PC-9 (cell line): ENCODE data around the gene PRPF40A. TPM values are rescaled to one million over a fixed set of nuclear protein-coding genes. Genes with fewer than 3 reads are reported as not detected.

Source experiments
- BruUV-seq: library from RNA; stranded (reverse); fragments of 400-500 nt; replicated peaks from 2 replicates; lab custom pipeline; 2021; lab: Mats Ljungman, UMichigan
- CTCF ChIA-PET: fragments of 300-600 bp; sonication (Branson Sonifier 250); formaldehyde crosslinking; loops from one replicate; lab custom pipeline; 2022; ENCODE audit warnings: antibody characterized with exemption; lab: Charles Lee
- POLR2A ChIA-PET: fragments of 300-600 bp; sonication (Branson Sonifier 250); formaldehyde crosslinking; loops from one replicate; lab custom pipeline; 2022; ENCODE audit warnings: antibody characterized with exemption; ENCODE audit not compliant: unreplicated experiment; lab: Charles Lee
- DNase-seq, 2 experiments: peaks; one replicate each; pipeline versions ENCODE4 v3.0.0 to v3.0.0-alpha.2; 2015 to 2022; ENCODE audit warnings: mixed read lengths in 1 of 2
- H2AFZ ChIP-seq: fragments of 200-600 bp; sonication (generic); 2 replicates; pipeline ENCODE4 v1.8.1; 2017; ENCODE audit warnings: antibody characterized with exemption
- H3F3A ChIP-seq: fragments of 200-600 bp; sonication (generic); 2 replicates; pipeline ENCODE4 v1.8.1; 2017; ENCODE audit warnings: antibody characterized with exemption, mild to moderate bottlenecking, low read depth; ENCODE audit not compliant: insufficient read depth
- H3K27ac ChIP-seq: fragments of 200-600 bp; sonication (generic); 2 replicates; pipeline ENCODE4 v1.6.1; 2016; ENCODE audit warnings: mixed run types
- H3K27me3 ChIP-seq: fragments of 200-600 bp; sonication (generic); 2 replicates; pipeline ENCODE4 v1.6.1; 2016; ENCODE audit warnings: low read depth, mixed run types; ENCODE audit not compliant: insufficient read depth
- H3K36me3 ChIP-seq: fragments of 200-600 bp; sonication (generic); 2 replicates; pipeline ENCODE4 v1.6.1; 2016; ENCODE audit warnings: low read depth, mixed run types
- H3K4me1 ChIP-seq: fragments of 200-600 bp; sonication (generic); replicated peaks from 2 replicates; pipeline ENCODE4 v1.6.1; 2016; ENCODE audit warnings: mixed run types; ENCODE audit not compliant: insufficient read depth
- H3K4me2 ChIP-seq: fragments of 200-600 bp; sonication (generic); 2 replicates; pipeline ENCODE4 v1.6.1; 2017; ENCODE audit warnings: mixed run types
- H3K4me3 ChIP-seq: fragments of 200-600 bp; sonication (generic); 2 replicates; pipeline ENCODE4 v1.6.1; 2016; ENCODE audit warnings: mixed run types
- H3K79me2 ChIP-seq: fragments of 200-600 bp; sonication (generic); 2 replicates; pipeline ENCODE4 v1.6.1; 2017; ENCODE audit warnings: low read depth, mixed run types
- H3K9me2 ChIP-seq: fragments of 200-600 bp; sonication (generic); 2 replicates; pipeline ENCODE4 v1.8.1; 2017; ENCODE audit warnings: mild to moderate bottlenecking; ENCODE audit not compliant: insufficient read depth
- H3K9me3 ChIP-seq: fragments of 200-600 bp; sonication (generic); 2 replicates; pipeline ENCODE4 v1.8.1; 2016; ENCODE audit warnings: low read depth; ENCODE audit not compliant: insufficient read depth
- H4K20me1 ChIP-seq: fragments of 200-600 bp; sonication (generic); 2 replicates; pipeline ENCODE4 v1.8.1; 2017; ENCODE audit not compliant: insufficient read depth
- EZH2 ChIP-seq: fragments of 200-600 bp; sonication (generic); IDR thresholded peaks from 2 replicates; pipeline ENCODE4 v1.8.0; 2017; ENCODE audit warnings: antibody characterized with exemption, low read depth
- intact Hi-C: fragments of 100-400 bp; cut with micrococcal nuclease; formaldehyde crosslinking; loops from one replicate; pipeline ENCODE4 v1.10.0; 2022; ENCODE audit not compliant: unreplicated experiment
- total RNA-seq: library from RNA; stranded (reverse); gene quantifications from 2 replicates; pipeline ENCODE4 v1.2.3, GENCODE V29; 2021
- TF ChIP-seq, protein P1 (sequence below): fragments of 200-600 bp; sonication (generic); conservative IDR thresholded peaks from 2 replicates; pipeline ENCODE4 v1.6.1; 2017; ENCODE audit warnings: mixed run types, antibody characterized with exemption, mild to moderate bottlenecking, moderate library complexity

The PRPF40A gene
- total RNA-seq, 1 experiment from 2014 or later = 94.1 TPM

DNA sequence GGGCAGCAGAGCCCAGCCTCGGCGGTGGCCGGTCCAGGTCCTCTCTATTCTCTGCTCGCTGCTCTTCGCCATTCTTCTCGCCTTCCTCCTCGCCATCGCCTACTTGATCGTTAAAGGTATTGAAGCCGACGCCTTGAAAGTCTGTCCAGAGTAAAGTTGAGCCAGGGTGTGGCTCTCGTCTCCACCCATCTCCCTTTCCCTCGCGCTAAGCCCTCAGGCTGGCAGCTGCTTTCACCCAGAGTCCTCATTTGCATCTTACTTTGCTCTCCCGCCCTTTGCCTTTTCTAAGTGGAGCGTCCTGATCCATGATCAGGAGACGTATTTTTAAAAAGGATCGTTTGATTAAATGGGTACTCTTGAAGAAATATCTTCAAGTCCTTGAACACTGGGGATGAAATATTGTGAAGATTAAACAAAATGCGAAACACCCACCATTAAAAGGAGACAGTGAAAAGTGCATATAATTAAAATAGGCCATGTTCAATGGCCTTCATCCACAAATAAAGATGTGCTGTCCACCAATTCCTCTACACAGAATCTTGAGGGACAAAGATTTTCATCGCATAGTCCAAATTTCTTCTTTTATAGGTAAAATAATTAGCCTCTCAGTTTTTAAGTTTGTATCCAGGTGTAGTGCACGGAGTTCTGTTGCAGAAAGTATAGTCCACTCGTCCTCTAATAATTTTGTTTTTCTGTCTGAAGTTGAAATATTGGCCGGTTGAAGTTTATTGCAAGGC, 1.8 kb upstream of the PRPF40A start:
- peaks cover 27% of the 10 kb centered on the region for H4K20me1 ChIP-seq
- H3K4me1 ChIP-seq = peaks cover 21% of the 10 kb centered on the region
- peak overlapping the region; percentile 89 for H3K4me2 ChIP-seq
- H3F3A ChIP-seq = peaks cover 10% of the 10 kb centered on the region; the same call in 1 of the 2 replicates
- TSS peak; percentile 75 for BruUV-seq
- intact Hi-C loops = loop anchor here (10.0 kb wide), 2 partner anchors 304 to 684 kb away; no protein-coding TSS in a partner anchor
- POLR2A ChIA-PET = interaction anchor here (0.6 kb wide), 1 partner anchor 941 kb away, joined by 4 read pairs; no protein-coding TSS in a partner anchor
- CTCF ChIA-PET = no interaction called here
- H3K9me3 ChIP-seq = no peaks in the 10 kb centered on the region
- H3K27ac ChIP-seq = peak overlapping the region; percentile 82
- no peak for TF ChIP-seq EZH2
- TF ChIP-seq, protein P1, sequence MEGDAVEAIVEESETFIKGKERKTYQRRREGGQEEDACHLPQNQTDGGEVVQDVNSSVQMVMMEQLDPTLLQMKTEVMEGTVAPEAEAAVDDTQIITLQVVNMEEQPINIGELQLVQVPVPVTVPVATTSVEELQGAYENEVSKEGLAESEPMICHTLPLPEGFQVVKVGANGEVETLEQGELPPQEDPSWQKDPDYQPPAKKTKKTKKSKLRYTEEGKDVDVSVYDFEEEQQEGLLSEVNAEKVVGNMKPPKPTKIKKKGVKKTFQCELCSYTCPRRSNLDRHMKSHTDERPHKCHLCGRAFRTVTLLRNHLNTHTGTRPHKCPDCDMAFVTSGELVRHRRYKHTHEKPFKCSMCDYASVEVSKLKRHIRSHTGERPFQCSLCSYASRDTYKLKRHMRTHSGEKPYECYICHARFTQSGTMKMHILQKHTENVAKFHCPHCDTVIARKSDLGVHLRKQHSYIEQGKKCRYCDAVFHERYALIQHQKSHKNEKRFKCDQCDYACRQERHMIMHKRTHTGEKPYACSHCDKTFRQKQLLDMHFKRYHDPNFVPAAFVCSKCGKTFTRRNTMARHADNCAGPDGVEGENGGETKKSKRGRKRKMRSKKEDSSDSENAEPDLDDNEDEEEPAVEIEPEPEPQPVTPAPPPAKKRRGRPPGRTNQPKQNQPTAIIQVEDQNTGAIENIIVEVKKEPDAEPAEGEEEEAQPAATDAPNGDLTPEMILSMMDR = no peak
- peak; percentile 68 to 77 for DNase-seq
- H3K36me3 ChIP-seq = peaks cover 21% of the 10 kb centered on the region
- H2AFZ ChIP-seq = peak overlapping the region; percentile 92
- peak overlapping the region; percentile 87 for H3K4me3 ChIP-seq
- H3K79me2 ChIP-seq = peaks cover 67% of the 10 kb centered on the region
- H3K27me3 ChIP-seq = no peaks in the 10 kb centered on the region
- H3K9me2 ChIP-seq = no peaks in the 10 kb centered on the region

DNA sequence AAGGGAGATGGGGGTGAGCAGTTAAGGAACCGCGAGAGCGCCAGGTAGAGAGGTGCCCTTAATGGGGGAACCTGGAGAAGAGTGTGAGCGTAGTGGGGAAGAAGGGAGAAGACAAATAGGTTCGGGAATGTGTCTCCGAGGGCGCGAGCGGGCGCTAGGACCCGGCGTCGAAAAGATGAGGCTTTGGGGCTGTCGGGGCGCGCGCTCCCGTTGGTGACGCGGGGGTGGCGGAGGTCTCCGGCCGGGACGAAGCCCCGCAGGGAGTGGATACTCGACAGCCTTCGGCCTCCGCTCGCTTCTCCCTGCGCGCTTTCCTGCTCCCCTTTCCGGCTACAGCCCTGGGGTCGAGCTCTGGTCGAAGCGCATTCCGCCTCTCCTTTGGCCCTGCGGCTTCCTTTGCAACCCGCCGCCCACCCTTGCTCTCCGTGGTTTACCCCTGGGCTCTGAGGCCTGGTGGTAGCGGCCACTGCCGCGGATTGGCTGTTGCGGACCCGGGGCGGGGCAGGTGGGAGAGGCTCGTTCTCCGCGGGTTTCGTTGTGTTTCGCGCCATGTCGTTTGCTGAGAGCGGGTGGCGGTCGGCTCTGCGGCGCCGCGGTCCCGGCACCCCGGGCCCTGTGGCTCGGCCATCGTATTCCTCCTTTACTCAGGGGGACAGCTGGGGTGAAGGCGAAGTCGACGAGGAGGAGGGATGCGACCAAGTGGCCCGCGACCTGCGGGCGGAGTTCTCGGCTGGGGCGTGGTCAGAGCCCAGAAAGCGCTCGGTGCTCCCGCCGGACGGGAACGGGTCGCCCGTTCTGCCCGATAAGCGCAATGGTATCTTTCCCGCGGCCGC, 1.0 kb upstream of the PRPF40A start, which contains the start of gene ARL6IP6:
TSS of gene ARL6IP6 (plus strand) at position 545 of the 833 bp plus-strand sequence. CDS start at position 550, 5 bp downstream.
- Histone ChIP-seq H2AFZ (peak within 1 kb of the TSS; percentile 92), H3K9me2 (no peaks in the 10 kb centered on the region), H3K4me1 (peaks cover 21% of the 10 kb centered on the region), H3K36me3 (peaks cover 26% of the 10 kb centered on the region), H3K27me3 (no peaks in the 10 kb centered on the region), H3K4me2 (peak within 1 kb of the TSS; percentile 89), H4K20me1 (peaks cover 35% of the 10 kb centered on the region), H3K79me2 (peaks cover 72% of the 10 kb centered on the region), H3K9me3 (no peaks in the 10 kb centered on the region), H3K4me3 (peak within 1 kb of the TSS; percentile 87), H3F3A (peaks cover 10% of the 10 kb centered on the region; the same call in 1 of the 2 replicates), H3K27ac (peak within 1 kb of the TSS; percentile 82)
- POLR2A ChIA-PET = interaction anchor here (0.6 kb wide), 2 partner anchors 24 to 149 kb away, joined by 3 to 4 read pairs; no protein-coding TSS in a partner anchor
- CTCF ChIA-PET = no interaction called here
- intact Hi-C loops = loop anchor here (10.0 kb wide), 2 partner anchors 303 to 683 kb away; no protein-coding TSS in a partner anchor
- BruUV-seq = no TSS peak
- TF ChIP-seq EZH2 = no peak
- TF ChIP-seq, protein P1 = no peak
- DNase-seq = peak; percentile 79 to 91

DNA sequence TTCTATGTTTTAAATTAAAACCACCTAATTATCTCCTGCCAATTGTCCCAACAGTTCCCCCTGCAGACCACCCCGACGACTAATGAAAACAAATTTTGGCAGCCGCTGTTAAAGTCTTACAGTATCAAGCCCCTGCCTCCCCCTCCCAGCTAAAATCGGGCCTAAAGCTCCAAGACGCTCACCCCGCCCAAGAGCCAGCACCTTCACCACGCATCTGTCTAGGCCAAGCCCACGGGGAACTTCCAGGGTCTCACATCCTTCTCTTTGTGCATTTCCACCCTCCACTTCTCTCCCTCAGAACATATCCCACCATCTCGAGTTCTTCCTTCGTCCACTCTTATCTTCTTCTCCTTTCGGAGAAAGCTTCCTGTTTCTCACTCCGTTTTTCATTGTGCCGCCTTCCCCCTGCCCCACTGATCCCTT, 445 bp downstream of the PRPF40A start:
- BruUV-seq = TSS peak; percentile 27
- CTCF ChIA-PET = interaction anchor here (0.6 to 1.1 kb wide), 3 partner anchors 14 to 691 kb away, joined by 3 to 4 read pairs (median 4); no protein-coding TSS in a partner anchor
- POLR2A ChIA-PET = no interaction called here
- Histone ChIP-seq H3K27ac (peak overlapping the region; percentile 82), H3K9me3 (no peaks in the 10 kb centered on the region), H2AFZ (peak overlapping the region; percentile 89), H3K4me1 (peaks cover 21% of the 10 kb centered on the region), H3K27me3 (no peaks in the 10 kb centered on the region), H3K36me3 (peaks cover 27% of the 10 kb centered on the region), H3K4me2 (peak overlapping the region; percentile 82), H3F3A (peaks cover 10% of the 10 kb centered on the region; the same call in 1 of the 2 replicates), H4K20me1 (peaks cover 46% of the 10 kb centered on the region), H3K4me3 (peak overlapping the region; percentile 87), H3K9me2 (no peaks in the 10 kb centered on the region), H3K79me2 (peaks cover 82% of the 10 kb centered on the region)
- no peak for DNase-seq
- TF ChIP-seq EZH2 = no peak
- TF ChIP-seq, protein P1 = no peak
- intact Hi-C loops = loop anchor here (1.0 to 10.0 kb wide), 4 partner anchors 302 to 682 kb away; partner anchors contain the start of gene STAM2
